ENCODE results near the gene HS6ST2. TPM values are rescaled to one million over a fixed set of nuclear protein-coding genes. Genes with fewer than 3 reads are reported as not detected.

The HS6ST2 gene
- total RNA-seq, 1 experiment from 2014 or later = 24.6 TPM

DNA sequence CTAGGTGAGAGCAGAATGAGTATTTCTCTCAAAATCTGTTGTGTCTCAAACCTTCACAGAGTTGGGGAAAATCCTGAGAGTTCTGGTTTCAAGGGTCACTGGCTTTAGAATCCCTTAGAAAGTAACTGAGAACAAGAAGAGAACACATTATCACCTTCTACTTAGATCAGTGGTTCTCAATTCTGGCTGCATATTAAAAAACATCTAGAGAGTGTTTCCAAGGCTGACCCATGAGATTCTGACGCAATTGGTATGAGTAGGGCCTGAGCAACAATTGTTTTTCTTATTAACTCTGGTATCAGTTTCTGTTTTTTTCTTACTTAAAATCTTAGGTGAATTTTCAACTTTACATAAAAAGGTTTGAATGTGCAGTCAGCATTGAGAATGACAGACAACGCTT is 212.8 kb downstream of the HS6ST2 start:
- CTCF ChIA-PET = no interaction called here
- POLR2A ChIA-PET = no interaction called here
- intact Hi-C loops (cut with micrococcal nuclease) = no loop called here
- H4K20me1 ChIP-seq (ENCODE audit: insufficient read depth) = no peaks in the 10 kb centered on the region
- no peak overlapping the region for H2AFZ ChIP-seq (ENCODE audit: low read depth, low read length, poor library complexity, severe bottlenecking)
- no peak overlapping the region for H3K27ac ChIP-seq (ENCODE audit: low read depth, low read length)
- H3K9me2 ChIP-seq (ENCODE audit: insufficient read depth) = no peaks in the 10 kb centered on the region
- TF ChIP-seq ZFX (IDR thresholded peaks at IDR 0.05) = no peak
- TF ChIP-seq POLR2AphosphoS5 (IDR thresholded peaks at IDR 0.05; ENCODE audit: low read depth, low read length) = no peak
- TF ChIP-seq, protein P1, sequence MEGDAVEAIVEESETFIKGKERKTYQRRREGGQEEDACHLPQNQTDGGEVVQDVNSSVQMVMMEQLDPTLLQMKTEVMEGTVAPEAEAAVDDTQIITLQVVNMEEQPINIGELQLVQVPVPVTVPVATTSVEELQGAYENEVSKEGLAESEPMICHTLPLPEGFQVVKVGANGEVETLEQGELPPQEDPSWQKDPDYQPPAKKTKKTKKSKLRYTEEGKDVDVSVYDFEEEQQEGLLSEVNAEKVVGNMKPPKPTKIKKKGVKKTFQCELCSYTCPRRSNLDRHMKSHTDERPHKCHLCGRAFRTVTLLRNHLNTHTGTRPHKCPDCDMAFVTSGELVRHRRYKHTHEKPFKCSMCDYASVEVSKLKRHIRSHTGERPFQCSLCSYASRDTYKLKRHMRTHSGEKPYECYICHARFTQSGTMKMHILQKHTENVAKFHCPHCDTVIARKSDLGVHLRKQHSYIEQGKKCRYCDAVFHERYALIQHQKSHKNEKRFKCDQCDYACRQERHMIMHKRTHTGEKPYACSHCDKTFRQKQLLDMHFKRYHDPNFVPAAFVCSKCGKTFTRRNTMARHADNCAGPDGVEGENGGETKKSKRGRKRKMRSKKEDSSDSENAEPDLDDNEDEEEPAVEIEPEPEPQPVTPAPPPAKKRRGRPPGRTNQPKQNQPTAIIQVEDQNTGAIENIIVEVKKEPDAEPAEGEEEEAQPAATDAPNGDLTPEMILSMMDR (IDR thresholded peaks at IDR 0.05 in 2 of 3, conservative IDR thresholded peaks at IDR 0.05 in 1 of 3; ENCODE audit: borderline replicate concordance in 1 of 3, insufficient read depth in 1 of 3, low read depth in 2 of 3, low read length in 2 of 3) = no peak
- TF ChIP-seq POLR2A (IDR thresholded peaks at IDR 0.05; ENCODE audit: borderline replicate concordance, extremely low read depth, insufficient read depth, insufficient read length) = no peak
- TF ChIP-seq, protein P2, sequence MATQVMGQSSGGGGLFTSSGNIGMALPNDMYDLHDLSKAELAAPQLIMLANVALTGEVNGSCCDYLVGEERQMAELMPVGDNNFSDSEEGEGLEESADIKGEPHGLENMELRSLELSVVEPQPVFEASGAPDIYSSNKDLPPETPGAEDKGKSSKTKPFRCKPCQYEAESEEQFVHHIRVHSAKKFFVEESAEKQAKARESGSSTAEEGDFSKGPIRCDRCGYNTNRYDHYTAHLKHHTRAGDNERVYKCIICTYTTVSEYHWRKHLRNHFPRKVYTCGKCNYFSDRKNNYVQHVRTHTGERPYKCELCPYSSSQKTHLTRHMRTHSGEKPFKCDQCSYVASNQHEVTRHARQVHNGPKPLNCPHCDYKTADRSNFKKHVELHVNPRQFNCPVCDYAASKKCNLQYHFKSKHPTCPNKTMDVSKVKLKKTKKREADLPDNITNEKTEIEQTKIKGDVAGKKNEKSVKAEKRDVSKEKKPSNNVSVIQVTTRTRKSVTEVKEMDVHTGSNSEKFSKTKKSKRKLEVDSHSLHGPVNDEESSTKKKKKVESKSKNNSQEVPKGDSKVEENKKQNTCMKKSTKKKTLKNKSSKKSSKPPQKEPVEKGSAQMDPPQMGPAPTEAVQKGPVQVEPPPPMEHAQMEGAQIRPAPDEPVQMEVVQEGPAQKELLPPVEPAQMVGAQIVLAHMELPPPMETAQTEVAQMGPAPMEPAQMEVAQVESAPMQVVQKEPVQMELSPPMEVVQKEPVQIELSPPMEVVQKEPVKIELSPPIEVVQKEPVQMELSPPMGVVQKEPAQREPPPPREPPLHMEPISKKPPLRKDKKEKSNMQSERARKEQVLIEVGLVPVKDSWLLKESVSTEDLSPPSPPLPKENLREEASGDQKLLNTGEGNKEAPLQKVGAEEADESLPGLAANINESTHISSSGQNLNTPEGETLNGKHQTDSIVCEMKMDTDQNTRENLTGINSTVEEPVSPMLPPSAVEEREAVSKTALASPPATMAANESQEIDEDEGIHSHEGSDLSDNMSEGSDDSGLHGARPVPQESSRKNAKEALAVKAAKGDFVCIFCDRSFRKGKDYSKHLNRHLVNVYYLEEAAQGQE (IDR thresholded peaks at IDR 0.05; ENCODE audit: low read depth) = no peak
- H3K9me3 ChIP-seq (ENCODE audit: control insufficient read depth in 1 of 2, insufficient read depth in 1 of 2, low read depth in 1 of 2, low read length in 2 of 2) = no peaks in the 10 kb centered on the region
- no TSS peak for BruUV-seq (replicated peaks)
- DNase-seq (ENCODE audit: low read depth, low spot score) (no peak), ATAC-seq (no peak)
- no peaks in the 10 kb centered on the region for H3K27me3 ChIP-seq (ENCODE audit: insufficient read depth, low read length)
- no peaks in the 10 kb centered on the region for H3K79me2 ChIP-seq (ENCODE audit: insufficient read depth, low read length)
- H3K4me3 ChIP-seq (replicated peaks in 1 of 2; ENCODE audit: low read depth in 1 of 2, low read length in 2 of 2) = no peak overlapping the region
- no peaks in the 10 kb centered on the region for H3K36me3 ChIP-seq (ENCODE audit: control insufficient read depth in 1 of 2, insufficient read depth in 2 of 2, low read length in 2 of 2)
- no peak overlapping the region for H3K4me2 ChIP-seq (ENCODE audit: low read length)
- RAD21 ChIA-PET (ENCODE audit: low non-redundant PET in 1 of 2, low total read pairs in 2 of 2, uncharacterized antibody in 2 of 2, unreplicated experiment in 2 of 2) = no interaction called here
- peaks cover 0 to 14% of the 10 kb centered on the region in 2 experiments; a peak in 1 of 4 replicates for H3K4me1 ChIP-seq (ENCODE audit: control insufficient read depth in 1 of 2, insufficient read depth in 2 of 2, low read length in 2 of 2)
- no peak overlapping the region for H3K9ac ChIP-seq (ENCODE audit: low read length)

Data from HCT116 (cell line).